Rectal smooth muscle tissue (tissue), 1 donor: Measurements from ENCODE around the gene MAP2K3.
"Not testable (repeated sequence)": the region's sequence is repeated elsewhere in the genome, so short reads cannot be mapped to it uniquely, and the experiment has no call there.

Experiments used
- H3K27ac ChIP-seq: one replicate; pipeline ENCODE4 v1.7.0; 2013; ENCODE audit warnings: low read depth, low read length, inconsistent platforms
- H3K27me3 ChIP-seq: one replicate; pipeline ENCODE4 v1.7.0; 2013; ENCODE audit warnings: low read length; ENCODE audit not compliant: control insufficient read depth, insufficient read depth
- H3K36me3 ChIP-seq: one replicate; pipeline ENCODE4 v1.7.0; 2013; ENCODE audit warnings: low read length; ENCODE audit not compliant: control insufficient read depth, insufficient read depth
- H3K4me1 ChIP-seq: one replicate; pipeline ENCODE4 v1.7.0; 2013; ENCODE audit warnings: low read length; ENCODE audit not compliant: control insufficient read depth, insufficient read depth
- H3K4me3 ChIP-seq: one replicate; pipeline ENCODE4 v1.7.0; 2013; ENCODE audit warnings: low read length
- H3K9ac ChIP-seq: one replicate; pipeline ENCODE4 v1.7.0; 2013; ENCODE audit warnings: low read length

Gene MAP2K3

DNA sequence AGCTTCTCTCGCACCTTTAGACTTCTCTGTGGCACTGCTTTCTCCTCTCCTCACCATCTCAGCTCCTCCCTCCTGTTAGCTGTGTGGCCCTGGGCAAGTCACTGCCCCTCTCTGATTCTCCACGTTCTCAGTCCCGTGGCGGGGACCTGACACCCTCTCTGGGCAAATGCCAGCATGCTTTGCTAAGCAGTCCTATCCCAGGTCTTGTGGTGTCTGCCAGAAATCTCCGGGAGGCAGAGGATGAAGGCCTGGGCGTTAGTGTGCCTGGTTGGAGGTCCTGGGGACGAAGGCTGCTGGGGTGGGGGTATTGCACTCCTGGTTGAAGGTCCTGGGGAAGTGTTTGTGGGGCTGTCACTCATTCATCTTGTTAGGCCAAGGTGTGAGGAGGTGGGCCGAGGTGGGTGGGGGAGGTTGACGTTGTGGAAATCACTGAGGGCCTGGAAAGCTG, 37.3 kb downstream of the MAP2K3 start:
- not testable (repeated sequence) for H3K27ac ChIP-seq, H3K27me3 ChIP-seq, H3K36me3 ChIP-seq, H3K9ac ChIP-seq, H3K4me1 ChIP-seq, H3K4me3 ChIP-seq

DNA sequence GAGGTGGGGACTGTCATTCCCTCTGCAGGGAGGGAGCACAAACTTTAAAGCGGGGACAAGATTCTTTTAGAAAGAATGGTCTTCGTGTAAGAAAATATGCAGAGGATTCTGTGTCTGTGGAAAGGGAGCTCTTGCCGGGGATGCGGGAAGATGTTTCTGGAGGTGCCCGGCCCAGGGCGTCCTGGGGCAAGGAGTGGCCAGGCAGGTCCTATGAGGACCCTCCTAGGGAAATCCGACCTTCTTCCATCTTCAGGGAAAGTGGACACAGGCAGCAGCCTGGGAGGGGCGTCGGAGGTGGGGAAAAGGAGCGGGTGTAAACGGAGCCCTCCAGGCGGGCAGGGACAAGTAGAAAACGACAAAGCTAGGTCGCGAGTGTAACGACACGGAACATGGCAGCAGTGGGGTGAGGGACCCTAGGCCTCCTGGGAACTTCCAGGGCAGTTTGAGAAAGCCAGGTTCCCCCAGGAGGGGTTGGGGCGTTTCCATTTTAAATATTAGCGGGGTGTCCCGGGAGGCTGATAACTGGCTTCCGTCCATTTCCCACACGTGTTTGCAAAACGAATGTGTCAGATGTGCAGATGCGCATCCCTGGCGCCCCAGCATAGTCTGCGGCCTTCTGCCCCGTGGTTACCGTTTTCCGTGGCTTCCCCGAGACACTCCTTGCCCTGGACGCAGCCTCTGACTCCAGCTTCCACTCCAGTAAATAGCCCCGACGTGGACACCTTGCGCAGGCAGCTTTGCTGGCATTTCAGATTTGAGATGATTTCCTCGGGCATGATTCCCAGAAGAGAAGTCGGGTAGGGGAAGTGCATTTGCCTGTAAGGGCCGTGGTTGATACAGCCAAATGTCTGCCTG, 39.0 kb downstream of the MAP2K3 start:
- H3K9ac ChIP-seq, H3K27me3 ChIP-seq: not testable (repeated sequence)
- H3K4me3 ChIP-seq = peak overlapping the region; percentile 76

DNA sequence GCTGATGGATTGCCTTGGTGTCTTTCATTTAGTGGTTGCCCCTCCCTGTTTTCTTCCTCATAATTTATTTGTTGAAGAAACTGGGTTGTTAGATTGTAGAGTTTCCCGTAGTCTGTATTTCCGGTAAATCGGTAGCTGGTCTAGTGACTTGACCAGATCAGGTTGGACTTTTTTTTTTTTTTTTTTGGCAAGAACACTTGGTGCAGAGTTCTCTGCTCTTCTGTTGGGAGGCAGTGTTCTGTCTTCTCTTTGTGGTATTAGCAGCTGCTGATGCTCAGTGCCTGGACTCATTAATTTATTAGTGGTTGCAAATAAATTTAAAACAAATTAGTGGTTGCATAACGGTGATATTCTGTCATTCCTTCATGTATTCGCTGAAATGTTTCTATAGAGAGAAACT, 40.2 kb downstream of the MAP2K3 start:
- not testable (repeated sequence) for H3K27ac ChIP-seq, H3K9ac ChIP-seq, H3K4me3 ChIP-seq, H3K36me3 ChIP-seq, H3K27me3 ChIP-seq, H3K4me1 ChIP-seq

More for the DNA sequence above, 39.0 kb downstream of the MAP2K3 start:
- H3K4me1 ChIP-seq, H3K27ac ChIP-seq, H3K36me3 ChIP-seq: not testable (repeated sequence)

DNA sequence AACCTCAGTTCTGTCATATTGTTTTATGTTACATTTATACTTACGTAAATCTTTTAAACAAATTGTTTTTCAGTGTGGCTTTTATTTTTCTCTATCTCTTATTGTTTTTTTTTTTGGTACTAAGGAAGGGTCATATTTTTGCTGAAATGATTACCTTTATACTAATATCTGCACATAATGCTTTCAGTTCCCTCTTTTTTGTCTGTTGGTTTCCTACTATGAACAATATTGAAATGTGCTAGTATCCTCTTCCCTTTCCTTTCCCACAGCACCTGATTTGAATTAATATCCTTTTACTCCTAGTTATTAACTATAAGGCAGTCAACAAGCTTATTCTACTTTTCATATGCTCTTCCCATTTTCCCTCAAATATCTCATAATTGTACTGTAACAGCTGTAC, 43.4 kb downstream of the MAP2K3 start:
- not testable (repeated sequence) for H3K27ac ChIP-seq, H3K36me3 ChIP-seq, H3K9ac ChIP-seq, H3K27me3 ChIP-seq, H3K4me1 ChIP-seq, H3K4me3 ChIP-seq

DNA sequence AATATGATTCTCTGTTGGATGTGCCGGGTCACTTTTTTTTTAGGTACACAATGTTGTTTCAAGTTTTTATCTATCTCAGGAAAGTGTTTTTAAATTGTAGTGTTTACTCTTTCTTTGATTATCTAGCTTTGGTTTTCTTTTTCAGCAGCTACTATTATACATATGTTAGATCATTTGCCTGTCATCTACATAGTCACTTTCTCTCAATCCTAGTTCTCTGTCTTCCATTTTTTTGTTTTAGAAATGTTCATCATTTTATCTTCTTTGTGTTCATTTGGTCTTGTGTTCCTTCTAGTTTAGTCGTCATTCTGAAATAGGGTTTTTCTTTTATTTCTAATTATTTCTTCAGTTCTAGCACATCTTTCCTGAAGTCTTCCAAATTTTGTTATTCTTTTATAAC, 44.3 kb downstream of the MAP2K3 start:
- not testable (repeated sequence) for H3K27me3 ChIP-seq, H3K27ac ChIP-seq, H3K4me3 ChIP-seq, H3K4me1 ChIP-seq, H3K9ac ChIP-seq, H3K36me3 ChIP-seq

DNA sequence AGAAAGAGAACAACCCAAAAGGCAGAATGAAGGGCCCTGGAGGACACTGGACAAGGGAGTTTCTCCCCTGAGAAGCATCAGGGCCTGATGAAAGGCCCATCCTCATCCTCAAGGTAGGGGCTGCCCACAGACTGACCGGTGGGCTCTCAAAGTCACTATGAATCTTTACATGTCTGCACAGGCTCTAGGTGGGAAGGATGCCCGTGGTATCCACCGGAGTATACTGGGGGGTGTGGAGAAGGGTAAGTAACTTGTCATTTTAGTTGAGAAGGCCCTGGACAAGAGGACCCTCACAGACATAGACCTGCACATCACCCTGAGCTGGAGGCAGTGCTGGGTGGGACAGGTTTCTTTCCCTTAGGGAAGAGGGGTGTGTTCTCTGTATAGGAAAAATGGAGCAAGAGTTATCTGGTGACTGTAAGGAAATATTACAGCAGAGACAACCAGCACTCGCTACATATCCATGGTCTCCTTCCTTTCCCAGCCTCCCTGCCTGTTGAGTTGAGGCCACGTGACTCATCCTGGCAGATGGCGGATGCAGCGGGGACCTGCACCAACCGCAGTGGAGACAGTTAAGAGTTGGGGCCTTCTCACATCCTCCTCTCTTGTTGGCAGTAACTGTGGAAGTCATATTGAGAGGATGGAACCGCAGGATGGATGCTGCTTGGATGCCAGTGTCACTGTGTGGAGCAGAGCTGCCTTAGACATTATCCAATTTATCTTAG, 46.1 kb downstream of the MAP2K3 start:
- Histone ChIP-seq H3K9ac (no peak overlapping the region), H3K27ac (no peak overlapping the region), H3K4me1 (no peaks in the 10 kb centered on the region), H3K36me3 (no peaks in the 10 kb centered on the region), H3K27me3 (no peaks in the 10 kb centered on the region), H3K4me3 (no peak overlapping the region)

DNA sequence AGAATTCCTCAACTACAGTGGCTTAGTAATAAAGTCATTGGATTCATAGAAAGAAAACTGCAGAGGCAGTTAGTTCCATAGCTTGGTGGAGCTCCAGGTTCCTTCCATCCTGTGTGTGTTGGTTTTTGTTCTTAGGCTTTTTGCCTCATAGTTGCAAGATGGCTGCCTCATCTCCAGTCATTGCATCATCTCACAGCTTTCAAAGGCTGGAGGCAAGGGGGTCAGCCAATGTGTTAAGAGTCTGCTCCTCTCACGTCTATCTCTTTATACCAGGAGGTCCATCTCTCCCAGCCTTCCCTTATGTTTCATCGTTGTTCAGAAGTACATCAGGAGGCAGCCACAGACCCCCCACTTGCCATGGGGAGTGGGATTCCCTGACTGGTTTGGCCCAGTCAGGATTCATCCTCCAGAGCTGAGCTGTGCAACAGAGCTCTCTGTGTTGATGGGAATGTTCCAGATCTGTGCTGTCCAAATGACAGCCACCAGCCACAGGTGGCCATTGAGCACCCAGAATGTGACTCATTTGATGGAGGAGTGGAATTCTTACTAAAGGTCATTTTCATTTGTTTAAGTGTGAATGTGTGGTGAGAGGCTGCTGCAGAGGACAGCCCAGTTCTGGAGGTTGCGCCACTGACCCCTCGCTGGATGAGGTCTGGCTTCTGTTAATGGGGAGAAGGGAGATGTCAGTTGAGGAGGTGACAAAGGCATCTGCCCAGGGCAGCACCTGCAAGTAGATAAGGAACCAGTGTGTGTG, 52.2 kb downstream of the MAP2K3 start:
- not testable (repeated sequence) for H3K27ac ChIP-seq

DNA sequence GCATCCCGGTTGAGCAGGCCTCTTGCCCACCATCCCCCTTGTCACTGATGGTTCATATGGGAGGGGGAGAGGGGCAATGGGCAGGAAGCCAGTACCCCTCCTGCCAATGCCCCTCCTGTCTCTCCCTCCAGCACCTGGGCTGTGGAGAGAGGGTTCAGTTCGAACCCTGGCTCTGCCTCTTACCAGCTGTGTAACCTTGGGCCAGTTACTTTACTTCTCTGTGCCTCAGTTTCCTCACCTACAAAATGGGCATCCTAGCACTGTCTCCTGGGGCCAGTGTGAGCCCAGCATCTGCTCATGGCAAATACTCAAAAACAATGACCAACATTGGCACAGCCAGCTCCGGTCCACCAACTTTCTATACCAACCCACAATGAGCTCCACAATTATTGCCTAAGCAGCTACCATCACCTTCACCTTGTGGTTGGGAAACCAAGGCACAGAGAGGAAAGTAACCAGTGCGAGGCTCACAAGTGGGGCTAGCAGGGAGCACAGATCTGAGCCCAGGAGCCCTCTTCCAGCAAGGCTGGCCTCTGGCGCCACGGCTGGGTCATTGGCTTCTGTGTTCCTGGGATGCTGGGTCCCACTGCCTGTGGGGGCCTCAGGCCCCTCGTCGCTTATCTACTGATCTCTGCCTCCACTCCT, 53.6 kb downstream of the MAP2K3 start:
- H3K9ac ChIP-seq, H3K27me3 ChIP-seq, H3K4me1 ChIP-seq, H3K27ac ChIP-seq, H3K36me3 ChIP-seq, H3K4me3 ChIP-seq: not testable (repeated sequence)

More for the DNA sequence above, 52.2 kb downstream of the MAP2K3 start:
- H3K27me3 ChIP-seq, H3K36me3 ChIP-seq, H3K9ac ChIP-seq, H3K4me1 ChIP-seq, H3K4me3 ChIP-seq: not testable (repeated sequence)

DNA sequence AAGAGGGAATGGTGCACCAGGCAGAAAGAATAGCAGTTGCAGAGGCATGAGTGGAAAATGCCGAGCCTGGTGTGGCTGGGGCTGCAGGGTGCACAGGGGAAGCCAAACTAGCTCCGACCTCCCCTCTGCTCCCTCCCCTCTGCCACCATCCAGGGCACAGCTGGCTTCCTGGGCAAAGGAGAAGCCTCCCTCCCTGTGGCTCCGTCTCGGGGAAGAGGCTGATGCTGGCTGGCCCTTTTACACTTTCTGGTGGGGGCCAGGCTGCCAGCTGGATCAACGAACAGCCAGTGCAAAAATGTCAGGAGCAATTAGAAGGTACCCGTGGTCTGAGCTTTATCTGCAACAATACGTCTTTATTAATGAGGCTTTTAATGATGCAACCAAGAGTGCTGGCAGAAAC, 54.5 kb downstream of the MAP2K3 start:
- no peak overlapping the region for H3K27ac ChIP-seq
- H3K4me3 ChIP-seq = no peak overlapping the region
- H3K4me1 ChIP-seq = no peaks in the 10 kb centered on the region
- H3K9ac ChIP-seq = no peak overlapping the region
- no peaks in the 10 kb centered on the region for H3K36me3 ChIP-seq
- H3K27me3 ChIP-seq = no peaks in the 10 kb centered on the region

DNA sequence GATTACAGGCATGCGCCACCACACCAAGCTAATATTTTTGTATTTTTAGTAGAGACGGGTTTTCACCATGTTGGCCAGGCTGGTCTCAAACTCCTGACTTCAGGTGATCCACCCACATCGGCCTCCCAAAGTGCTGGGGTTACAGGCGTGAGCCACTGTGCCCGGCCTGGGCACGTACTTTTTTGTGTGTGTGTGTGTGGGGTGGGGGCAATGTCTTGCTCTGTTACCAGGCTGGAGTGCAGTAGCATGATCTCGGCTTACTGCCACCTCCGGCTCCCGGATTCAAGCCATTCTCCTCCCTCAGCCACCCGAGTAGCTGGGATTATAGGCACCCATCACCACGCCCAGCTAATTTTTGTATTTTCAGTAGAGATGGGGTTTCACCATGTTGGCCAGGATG, 55.1 kb downstream of the MAP2K3 start:
- H3K4me3 ChIP-seq, H3K9ac ChIP-seq, H3K27me3 ChIP-seq, H3K4me1 ChIP-seq, H3K36me3 ChIP-seq, H3K27ac ChIP-seq: not testable (repeated sequence)

DNA sequence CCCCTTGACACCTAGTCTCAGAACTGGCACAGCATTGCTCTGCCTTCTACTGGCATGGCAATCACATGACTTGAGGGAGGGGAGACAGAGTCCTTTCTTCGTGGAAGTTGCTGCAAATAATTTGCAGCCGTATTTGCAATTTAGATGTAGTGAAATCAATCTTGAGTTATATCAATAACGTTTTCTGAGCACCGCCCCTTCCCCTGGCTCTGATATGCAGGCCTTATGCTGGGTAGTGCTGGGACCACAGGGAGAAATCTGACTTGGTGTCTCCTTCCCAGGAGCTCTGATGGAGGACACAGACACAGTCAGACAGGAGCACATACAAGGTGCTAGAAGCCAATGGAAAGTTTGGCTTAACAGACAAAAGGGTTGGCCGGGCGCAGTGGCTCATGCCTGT, 55.9 kb downstream of the MAP2K3 start:
- not testable (repeated sequence) for H3K27me3 ChIP-seq, H3K4me1 ChIP-seq, H3K36me3 ChIP-seq, H3K4me3 ChIP-seq, H3K9ac ChIP-seq, H3K27ac ChIP-seq

DNA sequence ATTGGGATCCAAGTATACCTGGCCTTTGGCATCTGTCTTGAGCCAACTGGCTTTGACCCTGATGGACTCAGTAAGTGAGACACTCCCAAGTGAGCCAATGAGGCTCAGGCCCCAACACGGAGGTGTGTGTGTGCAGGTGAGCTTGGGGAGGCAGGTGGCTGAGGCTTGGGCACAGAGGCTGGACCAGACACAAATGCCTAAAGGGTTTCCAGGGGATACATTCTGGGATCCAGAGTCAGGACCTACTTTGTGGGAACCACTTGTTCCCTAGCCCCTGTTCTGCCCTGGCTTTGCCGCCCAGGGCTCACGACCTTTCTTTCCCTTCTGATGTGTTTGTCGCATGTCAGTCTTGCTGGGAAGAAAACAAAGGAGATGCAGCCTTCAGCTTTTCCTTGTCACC, 56.8 kb downstream of the MAP2K3 start:
- not testable (repeated sequence) for H3K4me1 ChIP-seq, H3K4me3 ChIP-seq, H3K27ac ChIP-seq, H3K36me3 ChIP-seq, H3K27me3 ChIP-seq, H3K9ac ChIP-seq
